ENCODE measurements around the gene RHBDD2.
"Not testable (repeated sequence)": the region's sequence is repeated elsewhere in the genome, so short reads cannot be mapped to it uniquely, and the experiment has no call there.

GRCh38 chr7:75845132-75845531, 33.7 kb upstream of the RHBDD2 start:
- TF ChIP-seq CTCF, EZH2 (IDR thresholded peaks at IDR 0.05): not testable (repeated sequence)

Data from neural progenitor cell (in vitro differentiated cells).